BE2C (cell line): ENCODE data around the gene RSPH6A.
A peak's percentile ranks its signal among the peaks of the same experiment; 100 is the strongest.
"Not testable (repeated sequence)": the region's sequence is repeated elsewhere in the genome, so short reads cannot be mapped to it uniquely, and the experiment has no call there.

Experiments used
- DNase-seq: peaks from one replicate; pipeline ENCODE4 v3.0.0-alpha.2; 2020
- H3K27me3 ChIP-seq: fragments of 250-450 bp; sonication (Bioruptor Pico); 2 replicates; pipeline ENCODE4 v1.5.1; 2020; ENCODE audit warnings: mild to moderate bottlenecking
- H3K36me3 ChIP-seq: fragments of 250-450 bp; sonication (Bioruptor Pico); 2 replicates; pipeline ENCODE4 v1.5.1; 2020; ENCODE audit warnings: mild to moderate bottlenecking
- H3K4me1 ChIP-seq: fragments of 250-450 bp; sonication (Bioruptor Pico); 2 replicates; pipeline ENCODE4 v1.5.1; 2020
- H3K4me3 ChIP-seq: 2 replicates; pipeline ENCODE4 v1.5.1; 2011; ENCODE audit warnings: low read depth, low read length
- H3K9me3 ChIP-seq: fragments of 250-450 bp; sonication (Bioruptor Pico); 2 replicates; pipeline ENCODE4 v1.5.1; 2020
- CTCF ChIP-seq: IDR thresholded peaks from 2 replicates; pipeline ENCODE4 v1.5.1; 2012; ENCODE audit warnings: mild to moderate bottlenecking, low read depth, low read length

The RSPH6A gene

GRCh38 chr19:45801603-45802175 is 13.4 kb downstream of the RSPH6A start:
- H3K4me3 ChIP-seq: no peak overlapping the region
- no peaks in the 10 kb centered on the region for H3K36me3 ChIP-seq
- no peak for DNase-seq
- H3K27me3 ChIP-seq: no peaks in the 10 kb centered on the region
- no peaks in the 10 kb centered on the region for H3K4me1 ChIP-seq
- H3K9me3 ChIP-seq: no peaks in the 10 kb centered on the region
- no peak for TF ChIP-seq CTCF

GRCh38 chr19:45800070-45800553 is 15.0 kb downstream of the RSPH6A start:
- no peaks in the 10 kb centered on the region for H3K9me3 ChIP-seq
- no peaks in the 10 kb centered on the region for H3K27me3 ChIP-seq
- no peaks in the 10 kb centered on the region for H3K4me1 ChIP-seq
- no peaks in the 10 kb centered on the region for H3K36me3 ChIP-seq
- DNase-seq: peak; percentile 19
- H3K4me3 ChIP-seq: no peak overlapping the region
- no peak for TF ChIP-seq CTCF

GRCh38 chr19:45799541-45799940 is 15.6 kb downstream of the RSPH6A start:
- not testable (repeated sequence) for H3K36me3 ChIP-seq, DNase-seq, H3K4me1 ChIP-seq, H3K27me3 ChIP-seq, H3K9me3 ChIP-seq, H3K4me3 ChIP-seq

GRCh38 chr19:45798995-45799517 is 16.1 kb downstream of the RSPH6A start:
- no peak overlapping the region for H3K4me3 ChIP-seq
- H3K36me3 ChIP-seq: no peaks in the 10 kb centered on the region
- no peaks in the 10 kb centered on the region for H3K9me3 ChIP-seq
- no peaks in the 10 kb centered on the region for H3K4me1 ChIP-seq
- DNase-seq: peak; percentile 70
- peak; percentile 81 for TF ChIP-seq CTCF
- H3K27me3 ChIP-seq: no peaks in the 10 kb centered on the region

- Histone ChIP-seq H3K27me3 (no peaks in the 10 kb centered on the region), H3K36me3 (peaks cover 9% of the 10 kb centered on the region), H3K4me1 (peaks cover 4% of the 10 kb centered on the region), H3K4me3 (no peak overlapping the region), H3K9me3 (no peaks in the 10 kb centered on the region)
- no peak for DNase-seq
- no peak for TF ChIP-seq CTCF
Observed at GRCh38 chr19:45794627-45795026, 20.5 kb downstream of the RSPH6A start.

- H3K9me3 ChIP-seq: no peaks in the 10 kb centered on the region
- no peak for TF ChIP-seq CTCF
- H3K4me3 ChIP-seq: no peak overlapping the region
- peaks cover 4% of the 10 kb centered on the region for H3K4me1 ChIP-seq
- H3K27me3 ChIP-seq: no peaks in the 10 kb centered on the region
- DNase-seq: no peak
- H3K36me3 ChIP-seq: peaks cover 16% of the 10 kb centered on the region
Observed at GRCh38 chr19:45793876-45794275, 21.2 kb downstream of the RSPH6A start.
